ENCODE data around the gene TNRC18. TPM values are rescaled to one million over a fixed set of nuclear protein-coding genes. Genes with fewer than 3 reads are reported as not detected.
A peak's percentile ranks its signal among the peaks of the same experiment; 100 is the strongest.

TNRC18 gene
- total RNA-seq, 2 donors from 2014 or later, result 32.0 to 53.6 TPM

DNA sequence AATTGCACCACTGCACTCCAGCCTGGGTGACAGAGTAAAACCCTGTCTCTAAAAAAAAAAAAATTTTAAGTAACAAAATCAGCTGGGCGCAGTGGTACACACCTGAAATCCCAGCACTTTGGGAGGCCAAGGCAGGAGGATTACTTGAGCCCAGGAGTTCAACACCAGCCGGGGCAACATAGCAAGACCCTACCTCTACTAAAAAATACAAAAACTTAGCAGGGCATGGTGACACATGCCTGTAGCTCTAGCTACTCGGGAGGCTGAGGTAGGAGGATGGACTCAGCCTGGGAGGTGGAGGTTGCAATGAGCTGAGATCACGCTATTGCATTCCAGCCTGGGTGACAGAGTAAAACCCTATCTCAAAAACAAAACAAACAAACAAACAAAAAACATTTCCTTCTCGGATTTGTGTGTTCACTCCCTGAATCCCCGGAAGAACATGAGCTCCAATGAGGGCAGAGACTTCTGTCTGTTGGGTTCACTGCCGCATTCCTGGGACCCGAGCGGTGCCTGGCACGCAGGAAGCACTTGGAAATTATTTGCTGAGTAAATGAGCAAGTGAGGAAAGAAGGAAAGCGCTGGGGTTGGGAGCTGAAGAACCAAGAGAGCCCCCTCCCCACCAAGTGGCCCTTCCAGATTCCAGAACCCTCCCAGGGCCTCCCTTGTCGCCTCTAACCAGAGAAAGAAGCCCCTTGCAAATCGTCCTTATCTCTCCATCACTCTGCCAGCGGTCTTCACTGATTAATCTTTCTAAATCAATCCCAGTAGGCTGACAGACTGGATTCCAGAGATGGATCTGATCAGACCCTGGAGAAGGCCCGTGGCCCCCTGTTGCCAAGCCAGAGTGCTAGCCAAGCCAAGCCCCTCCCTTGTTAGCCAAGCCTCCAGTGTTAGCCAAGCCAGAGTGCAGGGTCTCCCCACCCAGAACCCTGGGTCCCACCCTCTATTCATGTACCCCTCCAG lies 6.2 kb downstream of the TNRC18 start:
- Histone ChIP-seq H3K9me3 (no peaks in the 10 kb centered on the region), H3K4me1 (peaks cover 0 to 28% of the 10 kb centered on the region in 2 donors), H3K27me3 (no peaks in the 10 kb centered on the region), H3K27ac (peak overlapping the region; percentile 99 to 100), H3K4me3 (no peak overlapping the region), H3K36me3 (no peaks in the 10 kb centered on the region)
- DNase-seq (ENCODE audit: low spot score), result no peak
- TF ChIP-seq CTCF (IDR thresholded peaks at IDR 0.05), result no peak

DNA sequence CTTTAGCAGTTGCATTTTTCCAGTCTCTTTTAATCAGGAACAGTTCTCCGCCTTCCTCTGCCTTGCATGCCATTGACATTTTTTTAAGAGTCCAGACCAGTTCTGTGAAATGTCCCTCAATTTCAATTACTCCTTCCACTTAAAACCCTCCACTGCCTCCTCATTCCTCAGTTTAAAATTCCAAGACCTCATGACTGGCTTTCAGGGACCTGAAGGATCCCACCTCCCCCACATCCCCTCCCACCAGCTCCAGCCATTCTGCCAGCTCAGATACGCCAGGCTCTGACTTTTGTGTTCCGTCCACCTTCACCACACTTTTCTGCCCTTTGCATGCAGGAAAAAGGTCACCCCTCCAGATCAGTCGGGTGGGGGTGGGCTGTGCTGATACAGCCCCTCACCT lies 8.7 kb downstream of the TNRC18 start:
- peaks cover 0 to 36% of the 10 kb centered on the region in 2 donors for H3K4me1 ChIP-seq
- H3K27ac ChIP-seq, result no peak overlapping the region
- no peak overlapping the region for H3K4me3 ChIP-seq
- no peaks in the 10 kb centered on the region for H3K36me3 ChIP-seq
- no peak for DNase-seq (ENCODE audit: low spot score)
- H3K27me3 ChIP-seq, result no peaks in the 10 kb centered on the region
- no peak for TF ChIP-seq CTCF (IDR thresholded peaks at IDR 0.05)
- no peaks in the 10 kb centered on the region for H3K9me3 ChIP-seq

DNA sequence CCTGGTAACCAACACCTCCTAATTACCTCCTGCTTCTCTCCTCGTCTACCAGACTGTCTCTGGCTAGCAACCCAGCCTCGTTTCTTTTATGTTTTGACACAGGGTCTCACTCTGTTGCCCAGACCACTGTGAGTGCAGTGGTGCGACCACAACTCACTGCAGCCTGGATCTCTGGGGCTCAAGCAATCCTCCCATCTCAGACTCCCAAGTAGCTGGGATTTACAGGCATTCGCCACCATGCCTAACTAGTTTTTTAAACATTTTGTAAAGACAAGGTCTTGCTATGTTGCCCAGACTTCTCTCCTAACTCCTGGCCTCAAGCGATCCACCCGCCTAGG lies 10.2 kb downstream of the TNRC18 start:
- Histone ChIP-seq H3K4me3 (no peak overlapping the region), H3K27me3 (no peaks in the 10 kb centered on the region), H3K9me3 (no peaks in the 10 kb centered on the region), H3K27ac (peak overlapping the region in 1 of 2 donors; percentile 10), H3K36me3 (no peaks in the 10 kb centered on the region), H3K4me1 (peaks cover 0 to 29% of the 10 kb centered on the region in 2 donors)
- no peak for TF ChIP-seq CTCF (IDR thresholded peaks at IDR 0.05)
- no peak for DNase-seq (ENCODE audit: low spot score)

- TF ChIP-seq CTCF (IDR thresholded peaks at IDR 0.05), result no peak
- Histone ChIP-seq H3K9me3 (no peaks in the 10 kb centered on the region), H3K36me3 (no peaks in the 10 kb centered on the region), H3K4me3 (no peak overlapping the region), H3K27ac (no peak overlapping the region), H3K27me3 (no peaks in the 10 kb centered on the region), H3K4me1 (peaks cover 0 to 47% of the 10 kb centered on the region in 2 donors)
- DNase-seq (ENCODE audit: low spot score), result no peak
Measured at GRCh38 chr7:5408777-5409176, 14.9 kb downstream of the TNRC18 start.

- TF ChIP-seq CTCF (IDR thresholded peaks at IDR 0.05), result no peak
- peaks cover 0 to 43% of the 10 kb centered on the region in 2 donors for H3K4me1 ChIP-seq
- no peaks in the 10 kb centered on the region for H3K27me3 ChIP-seq
- no peak overlapping the region for H3K27ac ChIP-seq
- no peak for DNase-seq (ENCODE audit: low spot score)
- H3K9me3 ChIP-seq, result no peaks in the 10 kb centered on the region
- no peaks in the 10 kb centered on the region for H3K36me3 ChIP-seq
- H3K4me3 ChIP-seq, result no peak overlapping the region
Measured at GRCh38 chr7:5406957-5407945, 16.4 kb downstream of the TNRC18 start.
